ENCODE measurements around the gene VDR.
"Not testable (repeated sequence)": the region's sequence is repeated elsewhere in the genome, so short reads cannot be mapped to it uniquely, and the experiment has no call there.

The VDR gene

DNA sequence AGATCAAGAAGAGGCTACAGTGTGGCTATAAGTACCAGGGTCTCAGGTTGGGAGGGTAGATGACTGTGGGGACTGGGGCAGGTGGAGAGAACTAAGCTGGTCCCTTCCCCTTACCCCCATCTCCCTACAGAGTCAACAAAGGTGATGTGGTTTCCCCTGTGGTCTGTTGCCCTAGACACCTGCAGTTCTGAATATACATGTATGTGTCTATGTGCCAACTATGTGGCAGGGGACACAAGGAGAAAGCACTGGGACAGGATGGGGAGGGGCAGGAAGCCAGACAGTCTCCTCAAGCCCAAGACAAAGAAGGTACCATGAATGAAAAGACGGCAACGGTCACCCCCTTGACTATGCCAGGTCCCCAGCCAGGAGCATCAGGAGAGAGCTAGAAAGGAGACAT, 80.6 kb downstream of the VDR start:
- DNase-seq = no peak

DNA sequence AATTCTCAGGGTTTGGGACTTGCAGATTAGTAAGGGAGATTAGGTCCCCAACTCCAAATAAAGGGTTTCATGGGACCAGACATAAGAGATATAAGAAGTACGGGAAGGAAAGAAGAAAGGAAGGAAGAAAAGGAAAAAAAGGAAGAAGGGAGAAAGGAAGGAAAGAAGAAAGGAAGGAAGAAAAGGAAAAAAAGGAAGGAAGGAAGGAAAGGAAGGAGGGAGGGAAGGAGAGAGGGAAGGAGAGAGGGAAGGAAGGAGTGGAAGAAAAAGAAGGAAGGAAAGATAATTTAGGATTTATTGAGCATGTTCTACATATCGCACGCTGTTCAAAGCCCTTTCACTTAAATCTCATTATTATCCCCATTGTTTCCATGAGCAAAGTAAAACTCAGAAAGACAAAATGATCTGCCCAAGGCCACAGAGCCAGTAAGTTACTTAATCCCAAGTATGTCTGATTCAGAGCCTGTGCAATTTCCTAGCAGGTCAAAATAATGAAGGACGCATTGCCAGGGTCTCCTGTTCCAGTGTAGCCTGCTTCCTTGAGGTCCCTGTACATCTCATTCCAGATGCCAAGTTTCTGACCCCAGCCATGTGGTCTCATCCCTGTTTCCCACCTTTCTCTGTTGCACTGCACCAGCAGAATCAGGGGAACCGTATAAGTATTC, 81.2 kb downstream of the VDR start:
- DNase-seq = no peak

DNA sequence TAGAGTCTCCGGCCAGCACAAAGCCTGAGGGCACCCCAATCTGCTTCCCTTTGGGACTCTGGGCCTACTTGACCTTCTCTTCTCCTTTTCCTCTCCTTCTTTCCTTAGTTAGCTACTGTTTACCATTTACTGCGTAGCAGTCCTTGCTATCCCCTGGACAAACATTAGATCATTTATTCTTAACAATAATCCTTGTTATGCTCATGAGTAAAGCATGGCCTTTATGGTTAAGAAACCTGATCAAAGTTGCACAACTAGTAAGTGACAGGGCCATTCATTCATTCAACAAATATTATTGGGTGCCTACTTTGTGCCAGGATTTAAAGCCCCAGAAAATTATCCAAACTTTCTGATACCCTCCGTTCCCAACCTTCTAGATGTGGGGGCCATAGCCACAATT, 81.9 kb downstream of the VDR start:
- DNase-seq = no peak

DNA sequence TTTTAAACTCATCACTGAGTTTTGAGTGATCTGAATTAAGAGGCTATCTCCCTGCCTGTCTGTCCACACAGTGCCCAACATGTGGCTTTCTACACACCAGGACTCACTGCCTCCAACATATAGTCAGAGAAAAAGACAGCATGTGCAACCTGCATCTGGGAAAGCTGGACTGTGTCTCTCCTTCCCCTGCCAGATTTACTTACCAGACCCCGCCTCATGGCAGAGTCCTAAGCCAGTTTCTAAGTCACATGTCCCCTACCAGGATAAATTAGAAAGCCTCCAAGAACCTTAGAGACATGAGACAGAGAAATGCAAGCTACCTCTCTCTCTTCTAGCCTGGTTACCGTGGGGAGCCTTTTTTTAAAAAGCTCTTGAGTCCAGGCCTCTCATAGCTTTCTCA, 82.4 kb downstream of the VDR start:
- no peak for DNase-seq

DNA sequence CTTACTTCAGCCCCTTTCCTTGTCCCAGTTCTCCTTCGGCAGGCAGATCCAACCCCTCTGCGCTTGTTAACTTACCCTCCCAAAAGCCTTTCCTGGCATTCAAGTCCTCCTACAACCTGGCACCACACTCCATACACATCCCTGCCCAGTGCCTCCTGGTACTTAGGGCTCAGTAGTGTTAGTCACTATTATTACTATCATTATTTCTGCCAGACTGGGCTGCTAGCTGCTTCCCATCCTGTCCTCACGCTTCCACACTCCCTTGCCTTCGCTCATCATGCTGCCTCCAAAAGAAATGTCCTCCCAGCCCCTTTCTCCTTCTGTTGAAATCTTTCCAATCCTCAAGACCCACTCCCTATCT, 83.5 kb downstream of the VDR start:
- no peak for DNase-seq

DNA sequence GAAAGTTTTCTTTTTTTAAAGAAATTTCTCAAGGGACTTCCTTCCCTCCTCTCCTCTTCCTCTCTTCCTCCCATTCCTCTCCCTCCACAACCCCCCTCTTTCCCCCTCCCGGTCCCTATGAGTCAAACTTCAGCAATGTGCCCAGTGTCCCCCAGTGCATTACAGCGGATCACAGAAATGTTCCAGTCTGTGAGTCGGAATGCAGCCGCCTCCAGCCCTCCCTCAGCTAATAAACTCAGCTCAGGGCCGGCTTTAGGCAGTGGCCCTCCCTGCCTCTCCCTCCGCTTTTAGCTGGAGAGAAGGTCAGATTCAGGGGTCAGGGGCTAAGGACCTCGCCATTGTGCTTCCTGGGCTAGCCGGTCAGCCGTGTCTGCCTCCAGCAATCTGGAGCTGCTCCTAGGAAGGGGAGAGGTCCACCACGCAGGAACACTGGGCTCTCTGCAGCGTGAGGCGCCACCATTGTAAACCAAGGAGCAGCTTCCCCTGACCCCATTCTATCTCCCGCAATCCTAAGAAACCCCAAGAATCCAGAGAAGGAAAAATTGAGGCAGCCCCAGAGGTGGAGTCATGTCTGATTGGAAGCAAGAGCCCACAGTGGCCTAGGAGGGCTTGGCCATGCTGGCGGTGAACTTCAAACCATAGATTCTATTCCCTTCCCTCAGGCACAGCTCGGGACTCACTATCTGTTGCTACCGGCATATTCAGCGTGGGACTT, 84.0 kb downstream of the VDR start:
- no peak for DNase-seq

DNA sequence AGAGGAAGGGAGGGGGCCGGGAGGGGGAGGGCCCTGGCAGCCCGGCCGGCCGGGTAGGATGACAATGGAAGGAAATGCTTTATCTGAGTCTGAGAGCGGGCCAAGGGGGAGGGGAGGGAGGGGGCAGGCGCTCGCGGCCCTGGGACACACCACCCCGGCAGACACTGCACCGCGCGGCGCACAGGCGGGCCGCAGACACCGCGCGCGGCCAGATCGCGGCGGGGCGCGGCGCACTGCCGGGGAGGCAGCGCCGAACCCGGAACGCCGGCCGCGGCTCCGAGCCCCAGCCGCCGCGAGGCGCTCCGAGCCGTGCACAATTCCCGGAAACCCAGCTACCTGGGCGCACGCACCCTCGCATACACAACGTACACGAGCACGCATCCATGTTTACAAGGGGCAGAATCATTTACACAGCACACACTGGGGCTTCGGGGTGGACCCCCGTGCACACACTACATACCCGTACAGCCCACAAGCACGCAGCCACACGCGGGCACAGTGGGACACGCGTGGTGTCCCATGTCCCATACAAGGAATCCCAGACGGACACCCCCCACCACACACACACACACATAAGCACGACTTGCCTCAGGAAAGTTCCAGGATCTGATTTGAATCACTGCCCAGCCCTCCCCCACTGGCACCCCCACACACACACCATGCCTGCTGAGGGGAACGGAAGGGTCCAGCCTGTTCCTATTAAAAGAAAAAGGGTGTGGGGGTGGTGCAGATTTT, 84.7 kb downstream of the VDR start, which contains the start of gene HDAC7:
TSS of gene HDAC7 (minus strand) at position 8 of the 735 bp plus-strand sequence. CDS start 118 bp downstream, outside the sequence.
- DNase-seq = no peak

DNA sequence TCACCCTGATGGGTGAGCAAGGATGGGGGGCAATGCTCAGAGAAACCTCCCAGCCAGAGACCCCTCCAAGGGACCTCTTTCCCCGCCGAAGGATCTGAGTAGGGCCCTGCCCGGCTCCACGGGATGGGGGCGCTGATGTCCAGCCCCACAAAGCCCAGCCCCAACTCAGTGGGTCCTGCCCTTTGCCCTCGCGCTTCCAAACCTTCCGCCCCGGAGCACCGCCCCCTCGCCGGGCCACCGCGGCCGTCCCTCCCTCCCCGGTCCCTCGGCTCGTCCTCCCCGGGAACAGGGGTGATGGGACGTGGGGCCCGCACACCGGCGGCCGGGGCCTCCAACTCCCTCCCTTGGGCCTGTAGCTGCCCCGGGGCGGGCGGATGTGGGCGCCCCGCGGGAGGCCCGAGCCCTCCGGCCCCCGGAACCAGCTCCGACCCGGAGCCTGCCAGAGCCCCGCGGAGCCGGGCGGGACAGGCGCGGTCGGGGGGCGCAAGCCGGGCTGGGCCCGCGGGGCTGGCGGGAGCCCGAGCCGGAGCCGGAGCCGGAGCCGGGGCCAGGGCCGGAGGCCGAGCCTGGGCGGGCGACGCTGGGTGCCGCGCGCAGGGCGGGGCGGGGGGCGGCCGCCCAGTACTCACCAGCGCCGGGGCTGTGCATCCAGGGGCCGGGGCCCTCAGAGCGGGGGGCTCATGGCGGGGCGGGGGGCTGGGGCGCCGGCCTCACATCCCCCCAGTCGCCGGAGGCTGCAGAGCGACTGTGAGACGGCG, 85.5 kb downstream of the VDR start:
- DNase-seq = no peak

DNA sequence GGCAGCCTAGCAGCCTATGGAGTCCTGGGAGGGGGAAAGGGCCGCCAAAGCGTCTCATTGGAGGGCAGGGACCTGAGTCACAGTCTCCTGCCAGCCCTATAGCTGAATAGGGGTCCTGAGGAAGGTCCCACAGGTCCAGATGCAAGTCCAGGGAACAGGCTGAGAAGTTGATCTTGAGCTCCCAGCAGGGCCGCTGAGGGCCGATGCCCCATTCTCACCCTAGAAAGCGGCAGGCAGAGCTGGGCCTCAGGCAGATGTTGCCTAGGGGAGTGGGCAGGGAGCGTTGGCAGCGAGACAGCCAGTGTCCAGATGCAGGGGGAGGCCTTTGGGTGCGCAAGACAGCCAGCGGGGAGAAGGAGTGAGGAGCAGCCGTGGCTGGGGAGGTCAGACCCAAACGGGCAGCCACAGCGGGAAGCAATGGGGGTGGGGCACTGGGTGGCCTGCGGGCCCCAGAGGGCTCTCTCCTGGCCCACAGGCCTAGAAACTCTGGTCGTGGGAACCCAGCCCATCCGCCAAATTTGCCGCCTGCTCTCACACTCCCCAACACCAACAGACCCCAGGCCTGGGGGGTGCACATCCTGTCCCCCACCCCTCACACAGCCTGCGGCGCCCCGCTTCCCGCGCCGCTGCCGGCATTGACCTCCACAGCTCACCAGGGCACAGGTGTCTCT, 86.2 kb downstream of the VDR start:
- DNase-seq = no peak

DNA sequence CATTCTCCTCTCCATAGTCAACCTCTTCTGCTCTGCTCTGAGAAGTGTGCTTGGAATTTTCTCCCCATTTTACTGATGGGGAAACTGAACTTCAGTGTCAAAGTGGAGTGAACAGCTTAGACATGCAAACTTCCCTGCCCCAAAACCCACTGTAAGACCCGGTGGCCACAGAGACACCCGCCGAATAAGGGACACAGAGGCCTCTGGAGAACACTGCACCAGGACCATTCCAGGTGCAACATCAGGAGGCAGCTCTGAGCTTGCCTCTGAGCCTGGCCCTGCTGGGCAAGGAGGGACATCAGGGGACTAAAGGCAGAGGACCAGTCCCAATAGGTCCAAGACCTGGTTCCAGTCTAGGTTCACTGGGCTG, 86.8 kb downstream of the VDR start:
- no peak for DNase-seq

DNA sequence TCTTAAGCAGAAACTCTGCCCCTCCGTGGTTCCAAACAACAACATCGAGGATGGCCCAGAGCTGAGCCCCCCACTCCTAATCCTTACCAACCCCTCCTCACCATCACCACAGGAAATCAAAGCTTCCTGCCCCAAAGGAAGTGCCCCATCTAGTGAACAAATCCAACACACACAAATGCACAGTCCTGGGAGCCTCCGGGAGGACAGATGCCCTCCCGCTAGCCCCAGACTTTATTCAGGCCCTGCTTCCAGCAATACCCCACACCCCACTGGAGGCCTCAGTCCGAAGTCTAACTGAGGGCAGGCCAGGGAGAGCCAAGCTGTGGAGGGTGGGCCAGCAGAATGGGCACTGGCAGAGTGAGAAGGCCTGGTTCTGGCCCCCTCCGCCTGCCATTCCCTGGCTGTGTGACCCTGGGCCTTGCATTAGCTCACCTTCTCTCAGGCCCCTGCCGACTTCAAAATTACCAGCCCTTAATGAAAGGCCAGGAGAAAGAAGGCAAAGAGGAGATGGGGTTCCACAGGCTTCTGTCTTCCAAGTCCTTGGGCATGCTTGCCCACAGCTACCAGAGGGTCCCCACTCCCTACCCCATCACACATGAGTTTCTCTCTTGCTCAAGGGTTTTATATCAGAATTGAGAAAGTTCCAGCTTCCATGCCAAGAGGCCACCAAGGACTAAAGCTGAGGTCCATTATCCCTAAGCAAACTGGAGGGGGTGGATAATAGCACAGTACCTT, 87.4 kb downstream of the VDR start:
- no peak for DNase-seq

DNA sequence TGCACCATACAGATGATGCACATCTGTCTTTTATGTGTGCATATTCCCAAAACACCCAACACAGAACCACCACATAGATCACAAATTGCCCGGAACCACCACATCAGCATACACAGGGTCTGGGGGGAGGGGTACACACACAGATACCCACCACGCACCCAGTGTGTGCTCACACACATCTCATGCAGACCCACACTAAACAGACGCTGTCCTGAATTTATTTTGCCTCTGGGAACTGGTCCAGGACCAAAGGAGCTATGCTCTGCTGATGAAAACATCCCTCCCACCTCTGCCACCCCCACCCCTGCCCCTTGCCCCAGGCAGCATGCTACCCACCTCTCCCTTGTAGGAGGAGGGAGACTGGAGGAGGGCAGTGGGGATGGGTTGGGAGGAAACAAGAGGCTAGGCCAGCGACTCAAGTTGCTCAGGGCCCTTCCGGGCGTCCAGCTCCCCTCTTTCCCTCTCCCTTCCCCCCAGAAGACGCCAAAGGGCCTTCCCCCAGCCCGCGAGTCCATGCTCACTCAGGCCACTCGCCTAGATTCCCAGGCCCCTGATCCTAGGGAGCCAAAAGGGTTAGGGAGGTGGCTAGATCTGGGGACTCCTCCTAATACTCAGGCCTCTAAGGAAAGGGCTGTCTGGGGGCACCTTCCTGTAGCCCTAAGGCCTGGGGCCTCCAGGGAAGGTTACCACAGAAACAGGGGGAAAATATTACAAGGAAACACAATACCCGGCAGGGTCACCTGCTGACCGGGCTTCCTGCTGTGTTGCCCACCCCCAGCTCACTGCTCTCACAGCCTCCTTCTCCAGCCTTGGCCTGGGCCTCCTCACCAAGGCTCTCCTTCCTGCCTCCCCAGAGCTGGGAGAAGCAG, 88.2 kb downstream of the VDR start:
- DNase-seq = no peak

DNA sequence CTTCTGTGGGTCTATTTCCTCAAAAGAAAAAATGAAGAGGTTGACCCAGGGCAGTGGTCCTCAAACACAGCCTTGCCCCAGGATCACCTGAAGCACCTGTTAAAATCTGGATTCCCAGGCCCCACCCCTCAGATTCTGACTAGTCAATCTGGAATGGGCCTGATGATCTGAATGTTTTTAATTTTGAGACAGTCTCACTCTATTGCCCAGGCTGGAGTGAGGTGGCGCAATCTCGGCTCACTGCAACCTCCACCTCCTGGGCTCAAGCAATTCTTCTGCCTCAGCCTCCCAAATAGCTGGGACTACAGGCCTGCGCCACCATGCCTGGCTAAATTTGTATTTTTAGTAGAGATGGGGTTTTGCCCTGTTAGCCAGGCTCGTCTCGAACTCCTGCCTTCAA, 89.3 kb downstream of the VDR start:
- not testable (repeated sequence) for DNase-seq

DNA sequence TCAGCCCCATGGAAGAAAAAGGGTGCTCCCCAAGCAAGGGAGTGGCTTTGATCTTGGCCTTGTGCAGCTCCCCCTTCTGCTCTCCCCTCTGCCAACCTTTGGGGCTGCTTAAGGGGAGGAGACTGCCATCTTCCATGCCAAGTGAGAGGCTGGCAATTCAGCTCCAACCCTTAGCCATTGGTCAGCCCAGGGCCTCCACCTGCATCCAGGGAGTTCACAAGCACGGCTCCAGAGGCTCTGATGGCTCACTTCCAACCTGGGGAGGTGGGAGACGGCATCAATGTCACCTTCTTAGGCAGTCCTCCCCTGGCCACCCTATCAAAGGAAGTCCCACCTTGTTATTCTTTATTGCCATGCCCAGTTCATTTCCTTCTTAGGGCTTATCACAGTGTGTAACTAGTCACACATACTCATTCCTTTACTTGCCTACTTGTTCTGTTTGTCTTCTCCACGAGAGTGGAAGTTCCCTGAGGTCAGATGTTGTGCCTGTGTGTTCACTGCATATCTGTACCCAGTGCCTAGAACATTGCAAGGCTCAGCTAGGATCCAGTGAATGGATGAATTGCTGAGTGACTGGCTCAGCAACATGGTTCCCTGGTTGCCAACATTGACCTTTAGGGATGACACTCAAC, 90.1 kb downstream of the VDR start:
- DNase-seq = no peak

DNA sequence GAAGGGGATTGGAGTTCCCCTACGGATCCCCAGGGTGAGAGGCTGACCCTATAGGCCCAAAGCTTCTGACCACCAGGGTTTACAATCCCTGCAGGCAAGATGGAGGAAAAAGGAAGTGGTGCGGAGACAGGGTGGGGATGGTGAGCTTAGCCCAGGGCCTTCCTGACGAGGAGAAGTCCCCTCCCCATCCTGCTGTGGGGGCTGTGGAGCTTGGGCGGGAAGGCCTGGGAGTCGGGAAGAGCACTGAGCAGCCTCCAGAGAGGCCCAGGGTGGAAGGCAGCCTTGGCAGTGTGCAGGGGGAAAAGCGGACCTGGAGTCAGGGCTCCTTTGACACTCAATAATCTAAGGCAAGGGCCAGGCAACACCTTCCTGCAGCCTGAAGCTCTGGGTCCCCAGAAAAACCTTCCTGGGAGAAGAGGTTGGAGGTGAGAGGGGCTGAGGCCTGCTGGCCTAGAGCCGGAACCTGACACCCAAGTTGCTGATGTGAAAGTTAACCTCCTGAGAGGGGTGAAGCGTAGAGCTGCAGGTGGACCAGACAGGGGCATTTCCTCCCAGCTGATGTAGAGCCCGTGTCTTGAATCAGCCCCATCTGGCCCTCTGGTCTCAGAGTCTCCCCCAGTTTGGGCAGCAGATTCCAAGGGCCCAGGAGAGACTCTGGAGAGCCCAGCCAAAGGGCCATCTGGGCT, 91.1 kb downstream of the VDR start:
- no peak for DNase-seq

DNA sequence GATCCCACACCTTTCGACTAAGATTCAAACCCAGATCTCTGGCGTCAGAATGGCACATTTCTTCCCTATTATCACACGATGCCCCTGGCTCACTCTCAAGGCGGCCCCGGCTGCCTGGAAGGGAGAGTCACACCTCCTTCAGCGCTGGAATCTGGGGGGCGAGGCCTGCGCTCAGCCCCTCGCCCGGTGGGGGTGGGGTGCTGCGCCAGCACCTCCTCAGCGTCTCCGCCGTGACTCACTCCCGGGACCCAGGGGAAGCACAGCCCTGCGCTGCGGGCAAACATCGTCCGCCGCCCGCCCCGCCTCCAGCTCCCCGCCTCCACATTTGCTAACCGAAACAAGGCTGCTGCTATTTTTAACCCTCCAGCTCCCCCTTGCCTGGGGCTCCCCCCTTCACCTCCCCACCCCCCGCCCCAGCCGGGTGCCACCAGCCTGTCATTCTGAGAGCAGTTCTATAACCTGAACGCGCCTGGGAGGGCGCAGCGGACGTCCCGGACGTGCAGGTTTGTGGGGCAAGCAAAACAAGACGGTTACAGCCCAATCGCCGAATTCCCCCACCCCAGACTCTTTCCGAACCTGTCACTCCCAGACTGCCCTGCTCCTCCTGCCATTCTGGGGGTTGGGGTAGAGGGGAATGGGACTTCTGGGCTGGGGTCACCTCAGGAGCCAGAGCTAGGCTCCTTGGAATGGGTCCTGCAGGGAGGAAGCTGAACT, 91.8 kb downstream of the VDR start:
- no peak for DNase-seq

DNA sequence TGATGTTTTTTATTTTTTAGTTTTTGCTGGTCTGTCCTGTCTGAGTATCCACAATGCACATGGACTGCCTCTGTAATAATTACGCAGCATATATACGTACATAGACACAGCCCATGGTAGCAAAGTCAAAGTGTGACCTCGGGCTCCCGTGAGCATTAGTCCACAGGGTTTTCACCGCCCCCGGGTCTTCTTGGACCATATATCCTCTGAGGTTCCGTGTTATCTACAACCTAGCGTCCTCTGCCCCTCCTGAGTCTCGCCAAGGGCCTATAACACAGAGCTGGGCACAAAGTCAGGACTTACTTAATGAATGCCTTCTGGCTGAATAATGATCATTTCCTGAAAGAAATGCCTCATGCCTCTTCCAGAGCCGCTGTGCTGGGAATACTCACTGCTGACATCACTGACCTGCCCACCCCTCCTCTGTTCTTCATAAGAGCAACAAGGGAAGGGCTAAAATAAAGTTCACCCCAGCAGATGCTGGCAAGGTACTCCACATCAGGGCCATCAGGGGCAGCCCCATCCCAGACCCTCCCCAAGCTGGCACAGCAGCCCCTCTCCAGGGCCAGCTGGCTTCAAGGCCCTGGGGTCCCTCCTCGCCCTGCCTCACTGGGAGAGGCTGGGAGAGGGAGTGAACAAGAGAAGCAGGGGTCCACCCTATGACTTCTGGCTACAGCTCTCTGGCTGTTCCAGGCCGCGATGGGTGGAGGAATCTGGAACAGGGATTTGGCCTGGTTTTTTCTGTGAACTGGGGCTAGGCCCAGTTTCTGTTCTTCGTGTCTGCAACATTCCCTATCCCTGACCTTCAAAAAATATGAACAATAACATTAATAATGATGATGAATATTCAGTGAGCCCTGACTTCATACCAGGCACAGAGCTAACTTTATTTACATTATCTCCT, 93.0 kb downstream of the VDR start:
- no peak for DNase-seq

DNA sequence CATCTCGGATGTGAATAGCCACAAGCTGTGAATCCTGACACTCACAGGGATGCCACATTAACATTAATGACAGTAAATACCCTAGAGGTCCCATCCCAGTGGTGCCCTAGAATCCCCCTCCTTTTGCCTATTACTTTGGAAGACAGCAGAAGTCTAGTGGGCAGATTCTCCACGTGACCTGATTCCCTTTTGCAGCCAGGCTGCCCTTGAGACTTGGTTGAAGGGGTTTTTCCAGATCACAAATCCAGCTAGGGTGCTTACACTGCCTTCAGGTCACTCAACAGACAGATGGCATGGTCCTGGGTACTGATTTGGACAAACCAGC, 93.8 kb downstream of the VDR start:
- no peak for DNase-seq

Data from cerebellar nuclear complex (tissue), 1 donor.